Measurements from ENCODE around the gene ANKFY1.

The ANKFY1 gene

DNA sequence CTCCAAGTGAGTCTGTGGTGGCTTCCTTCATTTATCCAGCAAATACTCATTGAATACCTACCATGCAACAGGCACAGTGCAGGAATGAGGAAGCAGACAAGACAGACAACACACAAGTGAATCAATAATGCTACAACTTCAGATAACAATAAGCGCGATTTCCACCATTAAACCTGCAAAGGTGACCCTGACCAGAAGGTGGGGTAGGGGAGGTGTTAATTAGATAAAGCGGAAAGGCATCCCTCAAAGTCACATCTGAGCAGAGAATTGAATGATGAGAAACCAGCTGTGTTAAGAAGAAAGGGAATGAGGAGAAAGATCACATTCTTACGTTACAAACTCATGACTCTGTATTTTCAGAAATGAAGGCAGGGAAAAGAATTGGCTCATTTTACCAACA lies 147.3 kb downstream of the ANKFY1 start:
- DNase-seq: no peak
